ENCODE measurements around the gene RNF130.

RNF130 gene

GRCh38 chr5:180112181-180112861 is 40.8 kb upstream of the RNF130 start:
- FAIRE-seq (no peak), DNase-seq (ENCODE audit: insufficient read length, low spot score) (no peak)
- TF ChIP-seq POLR2A (IDR thresholded peaks at IDR 0.05; ENCODE audit: low read depth, low read length): no peak

DNA sequence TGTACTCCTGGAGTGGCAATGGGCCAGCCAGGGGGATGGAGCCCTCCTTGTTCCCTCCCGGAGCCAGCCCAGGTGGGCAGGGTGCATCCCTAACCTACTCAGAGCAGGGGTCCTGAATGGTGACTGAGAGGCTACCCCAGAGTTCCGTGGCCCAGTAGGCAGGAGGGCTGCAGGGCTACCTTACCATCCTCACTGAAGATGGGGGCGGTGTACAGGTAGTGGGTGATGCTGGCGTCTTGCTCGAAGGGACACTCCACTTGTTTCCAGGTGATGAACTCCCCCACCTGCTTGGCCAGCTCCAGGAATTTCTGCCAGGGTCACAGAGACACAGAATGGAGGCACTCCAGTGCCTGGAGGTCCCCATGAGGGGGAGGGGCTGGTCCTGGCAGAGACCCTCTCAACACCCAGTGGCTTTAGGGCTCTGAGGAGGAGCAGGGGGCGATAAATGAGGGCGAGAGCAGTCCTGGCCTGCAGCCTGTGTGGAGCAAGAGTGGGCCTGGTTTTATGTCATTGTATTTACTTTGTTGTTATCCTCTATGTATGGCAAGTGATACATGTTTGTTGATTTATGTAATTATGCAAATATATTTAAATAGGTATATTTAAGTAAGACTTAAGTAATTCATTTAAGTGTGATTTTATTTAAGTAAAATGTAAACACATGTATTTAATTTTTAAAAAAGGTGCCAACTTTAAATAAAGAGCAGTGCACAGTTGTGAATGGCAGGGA is 39.9 kb upstream of the RNF130 start:
- FAIRE-seq (no peak), DNase-seq (ENCODE audit: insufficient read length, low spot score) (no peak)

GRCh38 chr5:180109920-180110319 is 38.4 kb upstream of the RNF130 start:
- no peak for FAIRE-seq
- no peak for DNase-seq (ENCODE audit: insufficient read length, low spot score)
- TF ChIP-seq POLR2A (IDR thresholded peaks at IDR 0.05; ENCODE audit: low read depth, low read length): no peak

More for the DNA sequence above, 39.9 kb upstream of the RNF130 start:
- TF ChIP-seq POLR2A (IDR thresholded peaks at IDR 0.05; ENCODE audit: low read depth, low read length): no peak

- FAIRE-seq (no peak), DNase-seq (ENCODE audit: insufficient read length, low spot score) (no peak)
- no peak for TF ChIP-seq POLR2A (IDR thresholded peaks at IDR 0.05; ENCODE audit: low read depth, low read length)
These were observed 35.4 kb upstream of the RNF130 start for GRCh38 chr5:180107005-180107404.

GRCh38 chr5:180105827-180106312 is 34.3 kb upstream of the RNF130 start:
- FAIRE-seq: no peak
- no peak for DNase-seq (ENCODE audit: insufficient read length, low spot score)
- no peak for TF ChIP-seq POLR2A (IDR thresholded peaks at IDR 0.05; ENCODE audit: low read depth, low read length)

DNA sequence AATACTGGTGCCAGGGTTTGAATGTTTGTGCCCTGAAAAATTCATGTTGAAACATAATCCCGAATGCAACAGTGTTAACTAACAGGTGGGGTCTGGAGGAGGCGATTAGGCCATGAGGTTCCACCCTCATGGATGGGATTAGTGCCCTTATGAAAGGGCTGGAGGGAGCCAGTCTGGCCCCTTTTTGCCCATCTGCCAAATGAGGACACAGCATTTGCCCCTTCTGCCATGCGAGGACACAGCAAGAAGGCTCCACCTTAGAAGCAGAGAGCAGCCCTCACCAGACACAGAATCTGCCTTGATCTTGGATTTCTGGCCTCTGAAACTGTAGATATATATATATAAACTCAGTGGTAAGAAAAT is 32.6 kb upstream of the RNF130 start:
- DNase-seq (ENCODE audit: insufficient read length, low spot score): no peak

DNA sequence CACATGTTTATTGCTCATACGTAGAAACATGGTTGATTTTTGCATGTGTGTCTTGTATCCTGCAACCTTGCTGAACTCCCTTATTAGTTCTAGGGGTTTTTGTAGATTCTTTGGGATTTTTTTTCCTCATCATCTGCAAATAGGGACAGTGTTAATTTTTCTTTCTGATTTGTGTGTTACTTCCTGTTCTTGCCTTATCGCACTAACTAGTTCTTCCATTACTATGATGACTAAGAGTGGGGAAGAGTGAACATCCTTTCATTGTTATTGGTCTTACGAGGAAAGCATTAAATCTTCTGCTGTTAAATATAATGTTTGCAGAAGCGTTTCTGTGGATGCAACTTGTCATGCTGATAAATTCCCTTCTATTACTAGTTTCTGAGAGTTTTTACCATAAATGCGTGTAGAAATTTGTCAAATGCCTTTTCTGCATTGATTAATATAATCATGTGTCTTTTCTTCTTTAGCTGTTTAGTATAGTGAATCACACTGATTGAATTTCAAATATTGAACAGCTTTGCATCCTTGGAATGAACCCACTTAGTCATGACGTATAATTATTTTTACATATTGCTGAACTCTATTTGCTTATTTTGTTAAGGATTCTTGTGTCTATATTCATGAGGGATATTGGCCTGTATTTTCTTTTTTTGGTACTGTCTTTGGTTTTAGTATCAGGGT is 32.1 kb upstream of the RNF130 start:
- DNase-seq (ENCODE audit: insufficient read length, low spot score) (no peak), FAIRE-seq (no peak)
- TF ChIP-seq POLR2A (IDR thresholded peaks at IDR 0.05; ENCODE audit: low read depth, low read length): no peak

More for the DNA sequence above, 32.6 kb upstream of the RNF130 start:
- no peak for TF ChIP-seq POLR2A (IDR thresholded peaks at IDR 0.05; ENCODE audit: low read depth, low read length)
- FAIRE-seq: no peak

GRCh38 chr5:180102636-180103035 is 31.1 kb upstream of the RNF130 start:
- DNase-seq (ENCODE audit: insufficient read length, low spot score) (no peak), FAIRE-seq (no peak)
- TF ChIP-seq POLR2A (IDR thresholded peaks at IDR 0.05; ENCODE audit: low read depth, low read length): no peak

DNA sequence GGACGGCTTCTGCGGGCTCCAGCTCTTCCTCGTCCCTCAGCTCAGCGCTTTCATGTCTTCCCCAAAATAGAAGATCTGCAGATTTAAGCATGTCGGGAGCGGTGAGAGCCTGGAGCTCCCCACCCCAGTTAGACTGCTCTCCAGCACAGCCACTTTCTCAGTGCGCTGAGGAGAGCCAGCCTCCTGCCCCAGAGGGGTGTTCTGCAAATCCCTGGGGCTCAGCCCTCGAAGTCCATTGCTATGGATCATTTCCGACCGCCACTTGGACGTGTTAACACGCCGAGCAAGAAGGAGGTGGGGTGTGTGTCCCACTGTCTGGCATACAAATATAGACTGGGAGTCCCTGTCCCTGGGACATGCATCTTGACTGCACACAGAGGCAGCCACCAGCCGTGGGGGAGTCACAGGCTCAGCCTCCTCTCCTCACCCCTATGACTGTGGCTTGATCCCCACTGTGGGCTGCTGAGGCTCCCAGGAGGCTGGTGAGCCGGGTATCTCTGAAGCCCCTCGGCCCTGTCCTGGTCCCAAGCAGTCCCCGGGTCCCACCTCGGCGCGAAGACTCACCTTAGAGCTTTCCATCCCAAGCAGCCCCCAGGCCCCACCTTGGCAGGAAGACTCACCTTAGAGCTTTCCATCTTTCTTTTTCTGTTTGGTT is 30.0 kb upstream of the RNF130 start:
- no peak for FAIRE-seq
- no peak for TF ChIP-seq POLR2A (IDR thresholded peaks at IDR 0.05; ENCODE audit: low read depth, low read length)
- no peak for DNase-seq (ENCODE audit: insufficient read length, low spot score)

DNA sequence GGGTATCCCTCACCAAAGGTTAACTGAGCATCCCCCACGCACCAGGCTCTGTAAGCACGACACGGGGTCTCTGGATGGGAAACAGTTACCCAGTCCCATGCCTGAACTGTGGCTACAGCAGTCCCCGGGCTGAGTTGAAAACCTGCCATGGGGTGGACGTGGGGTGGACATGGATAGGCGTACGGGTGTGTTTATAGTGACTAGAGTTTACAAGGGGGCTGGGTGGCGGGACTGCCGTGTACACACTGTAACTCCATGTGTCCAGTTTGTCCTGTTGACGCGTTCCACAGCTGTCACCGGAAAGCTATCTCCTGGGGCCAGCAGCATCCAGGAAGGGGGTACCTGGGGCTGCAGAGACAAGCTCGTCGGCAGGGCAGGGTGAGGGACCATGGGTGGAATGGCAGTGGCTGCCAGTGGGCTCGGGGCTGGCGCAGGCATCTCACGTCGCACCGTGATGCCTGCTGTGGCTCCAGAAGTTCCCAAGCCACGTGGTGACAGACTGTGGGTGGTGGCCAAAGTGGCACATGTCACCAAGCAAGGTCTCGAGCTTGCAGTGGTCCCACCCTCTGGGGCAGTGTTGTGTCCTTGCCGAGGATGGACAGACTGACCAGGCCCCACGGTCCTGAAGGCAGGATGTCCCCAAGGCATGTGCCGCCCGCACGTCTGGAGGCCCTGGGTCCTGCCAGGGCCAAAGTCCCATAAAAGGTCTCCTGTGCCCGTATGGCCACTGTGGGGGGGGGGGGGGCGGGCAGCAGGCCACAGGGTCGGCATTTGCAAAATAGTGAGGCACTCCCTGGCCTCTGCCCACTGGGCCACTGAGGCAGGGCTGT is 29.3 kb upstream of the RNF130 start:
- FAIRE-seq (no peak), DNase-seq (ENCODE audit: insufficient read length, low spot score) (no peak)
- TF ChIP-seq POLR2A (IDR thresholded peaks at IDR 0.05; ENCODE audit: low read depth, low read length): no peak

DNA sequence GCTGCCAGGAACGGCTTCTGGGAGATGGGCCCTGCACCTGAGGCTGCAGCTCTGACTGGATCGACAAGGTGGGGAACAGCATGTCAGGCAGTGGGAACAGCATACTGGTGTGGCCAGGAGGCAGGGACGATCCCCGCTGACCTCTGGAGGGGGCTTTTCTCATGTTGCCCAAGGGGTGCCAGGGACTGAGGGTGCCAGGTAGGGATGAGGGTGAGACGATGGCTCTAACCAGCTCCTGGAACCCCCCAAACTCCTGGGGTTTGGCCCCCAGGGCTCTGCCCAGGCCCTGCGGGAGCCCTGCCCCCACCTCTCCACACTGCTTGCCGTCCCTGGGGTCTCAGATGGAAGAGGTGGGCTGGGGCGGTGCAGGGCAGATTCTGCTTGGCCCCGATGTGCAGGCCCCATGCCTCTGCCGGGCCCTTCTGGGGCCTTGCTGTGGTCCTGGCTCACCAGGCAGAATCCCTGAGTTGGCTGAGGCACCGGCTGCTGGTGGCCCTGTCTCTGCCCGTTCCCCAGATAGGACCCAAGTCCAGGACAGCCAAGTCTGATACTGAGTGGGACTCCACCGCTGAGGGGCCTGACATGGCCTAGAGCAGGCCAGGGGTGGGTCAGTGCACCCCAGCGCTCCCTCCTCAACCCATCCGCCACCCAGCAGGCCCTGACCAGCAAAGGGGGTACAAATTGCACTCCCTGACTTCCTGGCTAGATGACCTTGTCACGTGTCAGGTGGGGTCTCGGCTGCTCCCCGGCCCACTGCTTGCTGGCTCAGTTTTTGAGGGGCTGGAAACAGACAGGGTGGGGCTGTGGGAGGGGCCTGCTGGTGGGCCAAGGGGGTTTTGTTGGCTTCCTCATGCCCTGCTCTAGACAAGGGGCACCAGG is 28.4 kb upstream of the RNF130 start:
- DNase-seq (ENCODE audit: insufficient read length, low spot score): no peak
- FAIRE-seq: no peak
- no peak for TF ChIP-seq POLR2A (IDR thresholded peaks at IDR 0.05; ENCODE audit: low read depth, low read length)

- TF ChIP-seq POLR2A (IDR thresholded peaks at IDR 0.05; ENCODE audit: low read depth, low read length): no peak
- no peak for FAIRE-seq
These were observed 27.6 kb upstream of the RNF130 start for GRCh38 chr5:180098991-180099732.

More at GRCh38 chr5:180098991-180099732, 27.6 kb upstream of the RNF130 start:
- DNase-seq (ENCODE audit: insufficient read length, low spot score): no peak

All from H54 (cell line).